ENCODE results near the gene AMOTL1.

GRCh38 chr11:94747146-94747545 lies 21.0 kb upstream of the AMOTL1 start:
- TF ChIP-seq CTCF (IDR thresholded peaks at IDR 0.05): no peak
- TF ChIP-seq POLR2A (IDR thresholded peaks at IDR 0.05): no peak
